ENCODE results near the gene DENND11. TPM values are rescaled to one million over a fixed set of nuclear protein-coding genes. Genes with fewer than 3 reads are reported as not detected.

The DENND11 gene
- total RNA-seq, 1 experiment from 2014 or later = 33.0 TPM

DNA sequence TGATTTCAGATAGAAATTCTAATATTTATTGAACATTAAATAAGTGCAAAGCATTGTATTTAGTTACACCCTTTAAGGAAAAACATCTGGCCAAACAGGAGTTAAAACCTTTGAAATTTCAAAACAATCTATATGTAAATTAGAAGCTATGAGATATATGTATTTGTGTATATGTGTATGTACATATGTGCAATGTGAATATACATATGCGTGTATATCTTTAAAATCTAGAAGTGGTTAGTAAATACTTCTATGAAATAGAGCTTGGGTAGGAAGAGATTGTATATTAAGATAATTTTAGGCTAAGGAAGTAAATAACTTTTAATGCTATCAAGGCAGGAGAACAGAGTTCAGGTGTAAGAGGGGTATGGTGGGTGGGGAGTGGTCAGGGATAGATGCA is 15.5 kb upstream of the DENND11 start:
- Mint-ChIP-seq H3K27me3 (ENCODE audit: insufficient read depth, unreplicated experiment) (no peaks in the 10 kb centered on the region), H3K9me3 (ENCODE audit: unreplicated experiment) (no peaks in the 10 kb centered on the region), H3K36me3 (ENCODE audit: insufficient read depth, unreplicated experiment) (no peaks in the 10 kb centered on the region), H3K27ac (ENCODE audit: unreplicated experiment) (no peak overlapping the region), H3K4me3 (ENCODE audit: unreplicated experiment) (no peak overlapping the region), H3K4me1 (ENCODE audit: low read depth, unreplicated experiment) (peaks cover 14% of the 10 kb centered on the region)
- TF ChIP-seq, protein P1, sequence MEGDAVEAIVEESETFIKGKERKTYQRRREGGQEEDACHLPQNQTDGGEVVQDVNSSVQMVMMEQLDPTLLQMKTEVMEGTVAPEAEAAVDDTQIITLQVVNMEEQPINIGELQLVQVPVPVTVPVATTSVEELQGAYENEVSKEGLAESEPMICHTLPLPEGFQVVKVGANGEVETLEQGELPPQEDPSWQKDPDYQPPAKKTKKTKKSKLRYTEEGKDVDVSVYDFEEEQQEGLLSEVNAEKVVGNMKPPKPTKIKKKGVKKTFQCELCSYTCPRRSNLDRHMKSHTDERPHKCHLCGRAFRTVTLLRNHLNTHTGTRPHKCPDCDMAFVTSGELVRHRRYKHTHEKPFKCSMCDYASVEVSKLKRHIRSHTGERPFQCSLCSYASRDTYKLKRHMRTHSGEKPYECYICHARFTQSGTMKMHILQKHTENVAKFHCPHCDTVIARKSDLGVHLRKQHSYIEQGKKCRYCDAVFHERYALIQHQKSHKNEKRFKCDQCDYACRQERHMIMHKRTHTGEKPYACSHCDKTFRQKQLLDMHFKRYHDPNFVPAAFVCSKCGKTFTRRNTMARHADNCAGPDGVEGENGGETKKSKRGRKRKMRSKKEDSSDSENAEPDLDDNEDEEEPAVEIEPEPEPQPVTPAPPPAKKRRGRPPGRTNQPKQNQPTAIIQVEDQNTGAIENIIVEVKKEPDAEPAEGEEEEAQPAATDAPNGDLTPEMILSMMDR (IDR thresholded peaks at IDR 0.05; ENCODE audit: insufficient read depth in 1 of 2, low read depth in 1 of 2, low read length in 1 of 2, severe bottlenecking in 1 of 2, unreplicated experiment in 1 of 2) = no peak
- POLR2A ChIA-PET = no interaction called here
- no peak for DNase-seq
- Histone ChIP-seq H3K27me3 (replicated peaks; ENCODE audit: control insufficient read depth, insufficient read depth, low read length) (no peaks in the 10 kb centered on the region), H3K4me3 (ENCODE audit: low read depth, low read length) (no peak overlapping the region), H3K36me3 (ENCODE audit: control insufficient read depth, insufficient read depth, low read length) (no peaks in the 10 kb centered on the region), H3K9me3 (no peaks in the 10 kb centered on the region), H3K4me1 (peaks cover 34% of the 10 kb centered on the region)
- no TSS peak for BruUV-seq (replicated peaks)
- CTCF ChIA-PET = interaction anchor here (1.1 kb wide), 1 partner anchor 63 kb away, joined by 3 read pairs; no protein-coding TSS in a partner anchor
- intact Hi-C loops (cut with micrococcal nuclease; ENCODE audit: unreplicated experiment) = no loop called here

DNA sequence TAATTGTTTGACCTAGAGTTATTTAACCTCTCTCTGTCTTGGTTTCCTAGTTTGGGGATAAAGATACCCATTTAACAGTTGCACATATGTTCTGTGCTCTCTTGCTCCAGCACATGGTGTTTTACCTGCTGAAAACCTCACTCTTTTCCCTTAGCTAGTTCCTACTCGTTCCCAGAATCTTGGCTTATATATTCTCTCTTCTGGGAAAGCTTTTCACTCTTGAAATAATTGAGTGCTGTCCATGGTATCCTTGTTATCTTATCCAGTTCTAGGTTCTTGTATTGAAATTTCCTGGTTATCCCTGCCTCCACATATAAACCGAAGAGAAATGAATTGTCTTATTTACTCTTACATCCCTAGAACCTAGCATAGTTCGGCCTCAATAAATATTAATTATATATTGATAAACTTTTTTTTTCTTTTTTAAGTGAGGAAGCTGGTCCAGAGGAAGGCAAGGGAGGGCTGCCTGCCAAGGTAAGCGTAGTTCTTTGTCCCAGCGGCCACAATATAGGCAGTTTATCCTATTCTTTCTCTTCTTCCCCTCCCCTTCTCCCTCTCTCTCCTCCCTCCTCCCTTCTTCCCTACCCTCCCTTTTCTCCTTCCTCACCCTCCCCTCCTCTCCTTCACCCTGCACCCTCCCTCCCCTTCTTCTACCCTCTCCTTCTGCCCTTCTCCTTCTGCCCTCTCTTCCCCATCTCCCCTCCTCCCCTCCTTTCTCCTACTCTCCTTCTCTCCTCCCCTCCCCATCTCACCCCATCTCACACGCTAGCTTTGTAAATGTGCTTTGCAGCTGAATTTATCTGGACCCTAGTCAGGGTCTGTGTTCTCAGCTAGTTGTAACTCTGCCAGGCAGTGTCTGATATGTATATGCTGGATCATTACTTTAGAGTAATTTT is 14.1 kb upstream of the DENND11 start:
- DNase-seq = no peak

DNA sequence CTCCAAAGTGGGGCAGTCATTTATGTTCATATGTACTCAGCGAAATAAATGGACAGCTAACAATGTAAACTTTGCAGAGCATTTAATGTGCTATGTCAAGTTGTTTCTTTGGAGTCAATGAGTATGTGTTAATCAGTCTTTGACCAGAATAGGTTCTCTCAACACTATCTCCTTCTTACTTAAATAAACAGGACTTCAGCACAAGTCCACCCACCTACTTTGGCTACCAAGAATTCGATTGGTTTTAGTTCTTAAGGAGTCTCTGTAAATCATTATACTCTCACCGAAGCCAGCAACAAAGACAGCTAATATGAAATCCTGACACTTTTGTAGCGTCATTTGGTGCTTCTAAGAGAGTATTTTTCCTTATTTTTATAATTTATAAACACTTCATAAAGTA is 13.1 kb upstream of the DENND11 start:
- no peaks in the 10 kb centered on the region for H3K36me3 Mint-ChIP-seq (ENCODE audit: insufficient read depth, unreplicated experiment)
- ChIA-PET CTCF (interaction anchor here (0.7 to 2.6 kb wide), 3 partner anchors 13 to 60 kb away, joined by 3 to 19 read pairs (median 11); partner anchors contain the start of genes DENND11 and SSBP1), POLR2A (interaction anchor here (1.2 to 1.7 kb wide), 2 partner anchors 23 kb away, joined by 3 to 16 read pairs; partner anchors contain the start of gene SSBP1)
- Histone ChIP-seq H3K36me3 (ENCODE audit: control insufficient read depth, insufficient read depth, low read length) (no peaks in the 10 kb centered on the region), H3K4me1 (peaks cover 34% of the 10 kb centered on the region), H3K27me3 (replicated peaks; ENCODE audit: control insufficient read depth, insufficient read depth, low read length) (no peaks in the 10 kb centered on the region), H3K9me3 (no peaks in the 10 kb centered on the region), H3K4me3 (ENCODE audit: low read depth, low read length) (peak overlapping the region; percentile 24)
- H3K4me3 Mint-ChIP-seq (ENCODE audit: unreplicated experiment) = peak overlapping the region; percentile 13
- peak in 1 of 2 experiments; percentile 23 for DNase-seq
- no peaks in the 10 kb centered on the region for H3K9me3 Mint-ChIP-seq (ENCODE audit: unreplicated experiment)
- no TSS peak for BruUV-seq (replicated peaks)
- no peaks in the 10 kb centered on the region for H3K27me3 Mint-ChIP-seq (ENCODE audit: insufficient read depth, unreplicated experiment)
- peaks cover 14% of the 10 kb centered on the region for H3K4me1 Mint-ChIP-seq (ENCODE audit: low read depth, unreplicated experiment)
- TF ChIP-seq, protein P1 (IDR thresholded peaks at IDR 0.05; ENCODE audit: insufficient read depth in 1 of 2, low read depth in 1 of 2, low read length in 1 of 2, severe bottlenecking in 1 of 2, unreplicated experiment in 1 of 2) = no peak
- H3K27ac Mint-ChIP-seq (ENCODE audit: unreplicated experiment) = no peak overlapping the region
- intact Hi-C loops (cut with micrococcal nuclease; ENCODE audit: unreplicated experiment) = no loop called here

More for the DNA sequence above, 14.1 kb upstream of the DENND11 start:
- CTCF ChIA-PET = interaction anchor here (0.7 to 2.6 kb wide), 3 partner anchors 14 to 62 kb away, joined by 3 to 19 read pairs (median 11); partner anchors contain the start of genes DENND11 and SSBP1
- Histone ChIP-seq H3K4me3 (ENCODE audit: low read depth, low read length) (peak overlapping the region; percentile 24), H3K27me3 (replicated peaks; ENCODE audit: control insufficient read depth, insufficient read depth, low read length) (no peaks in the 10 kb centered on the region), H3K4me1 (peaks cover 34% of the 10 kb centered on the region), H3K36me3 (ENCODE audit: control insufficient read depth, insufficient read depth, low read length) (no peaks in the 10 kb centered on the region), H3K9me3 (no peaks in the 10 kb centered on the region)
- POLR2A ChIA-PET = interaction anchor here (1.2 kb wide), 1 partner anchor 22 kb away, joined by 3 read pairs; the partner anchor contains the start of gene SSBP1
- TF ChIP-seq, protein P1 (IDR thresholded peaks at IDR 0.05; ENCODE audit: insufficient read depth in 1 of 2, low read depth in 1 of 2, low read length in 1 of 2, severe bottlenecking in 1 of 2, unreplicated experiment in 1 of 2) = no peak
- H3K4me1 Mint-ChIP-seq (ENCODE audit: low read depth, unreplicated experiment) = peaks cover 14% of the 10 kb centered on the region
- no peaks in the 10 kb centered on the region for H3K27me3 Mint-ChIP-seq (ENCODE audit: insufficient read depth, unreplicated experiment)
- no peak overlapping the region for H3K27ac Mint-ChIP-seq (ENCODE audit: unreplicated experiment)
- peak overlapping the region; percentile 18 for H3K4me3 Mint-ChIP-seq (ENCODE audit: unreplicated experiment)
- no TSS peak for BruUV-seq (replicated peaks)
- no peaks in the 10 kb centered on the region for H3K9me3 Mint-ChIP-seq (ENCODE audit: unreplicated experiment)
- H3K36me3 Mint-ChIP-seq (ENCODE audit: insufficient read depth, unreplicated experiment) = no peaks in the 10 kb centered on the region
- intact Hi-C loops (cut with micrococcal nuclease; ENCODE audit: unreplicated experiment) = no loop called here
